Measurements from ENCODE around the gene PAF1. TPM values are rescaled to one million over a fixed set of nuclear protein-coding genes. Genes with fewer than 3 reads are reported as not detected.

PAF1 gene
- total RNA-seq, 1 experiment from 2014 or later: 38.0 TPM

DNA sequence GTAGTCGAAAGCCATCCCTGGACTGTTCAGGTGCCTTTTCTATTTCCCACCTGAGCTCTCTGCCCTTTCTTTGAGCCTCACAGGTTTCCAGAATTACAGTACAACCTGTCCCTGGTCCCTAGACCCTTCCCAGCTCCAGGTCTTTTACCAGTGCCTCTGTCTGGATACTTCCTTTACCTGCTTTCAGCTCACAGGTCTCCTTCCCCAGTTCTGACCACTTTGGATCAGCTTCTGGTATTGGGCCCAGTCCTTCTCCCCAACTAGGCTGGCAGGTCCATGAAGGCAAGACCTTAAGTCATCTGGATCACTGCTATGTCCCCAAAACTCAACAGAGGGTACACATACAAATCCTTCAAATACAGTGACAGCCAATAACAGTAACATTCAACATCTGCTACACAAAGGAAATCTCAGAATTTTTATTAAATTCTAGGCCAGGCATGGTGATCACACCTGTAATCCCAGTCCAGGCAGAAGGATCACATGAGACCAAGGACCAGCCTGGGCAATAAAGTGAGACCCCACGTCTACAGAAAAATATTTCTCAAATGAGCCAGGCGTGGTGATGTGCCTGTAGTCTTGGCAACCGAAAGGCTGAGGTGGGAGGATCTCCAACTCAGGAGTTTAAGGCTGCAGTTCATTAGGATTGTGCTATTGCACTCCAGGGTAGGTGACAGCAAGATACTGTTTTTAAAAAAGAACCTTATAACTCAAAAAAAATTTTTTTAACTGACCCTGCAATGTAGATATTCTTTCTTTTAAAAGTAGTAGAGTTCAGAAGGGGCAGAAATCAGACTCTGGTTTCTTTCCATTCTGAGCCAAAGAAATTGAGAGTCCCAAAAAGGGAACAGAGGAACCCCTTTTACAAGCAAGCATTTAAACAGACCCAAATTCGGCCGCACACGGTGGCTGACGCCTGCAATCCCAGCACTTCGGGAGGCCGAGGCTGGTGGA is 43.5 kb upstream of the PAF1 start:
- H3K36me3 Mint-ChIP-seq (ENCODE audit: insufficient read depth in 1 of 3, low read depth in 3 of 3): peaks cover 32 to 40% (median 37%) of the 10 kb centered on the region in 3 experiments
- peaks cover 0 to 7% of the 10 kb centered on the region in 2 experiments; a peak in 2 of 5 replicates for H3K9me3 Mint-ChIP-seq
- H3K4me1 Mint-ChIP-seq: peaks cover 35 to 43% of the 10 kb centered on the region in 2 experiments
- Histone ChIP-seq H4K5ac (ENCODE audit: insufficient read length, low read depth, low read length) (no peak overlapping the region), H2BK120ac (ENCODE audit: low read depth, low read length, poor library complexity, severe bottlenecking) (no peak overlapping the region), H3K9ac (ENCODE audit: extremely low read depth, insufficient read length, low read length) (peak overlapping the region; percentile 43), H3K9me3 (ENCODE audit: control insufficient read depth, low read depth, low read length) (no peaks in the 10 kb centered on the region), H2BK5ac (ENCODE audit: insufficient read length, low read length) (no peak overlapping the region), H4K91ac (ENCODE audit: insufficient read length, low read depth, low read length) (no peak overlapping the region), H3T11ph (ENCODE audit: low read length) (no peak overlapping the region), H2AFZ (ENCODE audit: low read length) (no peak overlapping the region), H2BK12ac (ENCODE audit: insufficient read length, low read depth, low read length) (no peak overlapping the region), H3K4me1 (ENCODE audit: insufficient read depth, low read length) (no peaks in the 10 kb centered on the region), H3K14ac (ENCODE audit: insufficient read depth, low read length) (no peak overlapping the region), H3K18ac (ENCODE audit: insufficient read length, low read depth, low read length) (no peak overlapping the region), H2BK20ac (ENCODE audit: low read depth, low read length, poor library complexity, severe bottlenecking) (no peak overlapping the region), H2BK15ac (ENCODE audit: low read depth, low read length) (no peak overlapping the region), H3K27ac (ENCODE audit: insufficient read length, low read depth, low read length) (peak overlapping the region; percentile 51), H3K23me2 (ENCODE audit: insufficient read length, low read depth, low read length, poor library complexity, severe bottlenecking) (peaks cover 10% of the 10 kb centered on the region), H3K79me1 (ENCODE audit: insufficient read depth, low read depth, low read length, poor library complexity, severe bottlenecking) (peaks cover 9% of the 10 kb centered on the region), H3K27me3 (ENCODE audit: insufficient read depth, low read length) (no peaks in the 10 kb centered on the region), H3K4me2 (ENCODE audit: insufficient read depth, insufficient read length, low read length) (peak overlapping the region; percentile 75), H3K56ac (ENCODE audit: insufficient read length, low read depth, low read length) (no peak overlapping the region), H4K8ac (replicated peaks; ENCODE audit: insufficient read length, low read depth, low read length) (no peak overlapping the region), H3K79me2 (ENCODE audit: insufficient read depth, low read length) (peaks cover 6% of the 10 kb centered on the region; the same call in 1 of the 2 replicates), H4K20me1 (ENCODE audit: control insufficient read depth, insufficient read depth, insufficient read length) (no peaks in the 10 kb centered on the region), H3K23ac (ENCODE audit: insufficient read length, low read depth, low read length) (no peak overlapping the region), H3K4ac (ENCODE audit: low read depth, low read length) (no peak overlapping the region), H2AK5ac (ENCODE audit: insufficient read length, low read length) (no peak overlapping the region)
- TF ChIP-seq, protein P1, sequence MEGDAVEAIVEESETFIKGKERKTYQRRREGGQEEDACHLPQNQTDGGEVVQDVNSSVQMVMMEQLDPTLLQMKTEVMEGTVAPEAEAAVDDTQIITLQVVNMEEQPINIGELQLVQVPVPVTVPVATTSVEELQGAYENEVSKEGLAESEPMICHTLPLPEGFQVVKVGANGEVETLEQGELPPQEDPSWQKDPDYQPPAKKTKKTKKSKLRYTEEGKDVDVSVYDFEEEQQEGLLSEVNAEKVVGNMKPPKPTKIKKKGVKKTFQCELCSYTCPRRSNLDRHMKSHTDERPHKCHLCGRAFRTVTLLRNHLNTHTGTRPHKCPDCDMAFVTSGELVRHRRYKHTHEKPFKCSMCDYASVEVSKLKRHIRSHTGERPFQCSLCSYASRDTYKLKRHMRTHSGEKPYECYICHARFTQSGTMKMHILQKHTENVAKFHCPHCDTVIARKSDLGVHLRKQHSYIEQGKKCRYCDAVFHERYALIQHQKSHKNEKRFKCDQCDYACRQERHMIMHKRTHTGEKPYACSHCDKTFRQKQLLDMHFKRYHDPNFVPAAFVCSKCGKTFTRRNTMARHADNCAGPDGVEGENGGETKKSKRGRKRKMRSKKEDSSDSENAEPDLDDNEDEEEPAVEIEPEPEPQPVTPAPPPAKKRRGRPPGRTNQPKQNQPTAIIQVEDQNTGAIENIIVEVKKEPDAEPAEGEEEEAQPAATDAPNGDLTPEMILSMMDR (conservative IDR thresholded peaks at IDR 0.05): no peak
- DNase-seq: no peak
- WGBS (ENCODE audit: extremely low coverage, insufficient read length, low lambda C conversion rate): no CpG with 5 or more reads among the region's 10 CpGs
- peaks cover 5% of the 10 kb centered on the region for H3K27me3 Mint-ChIP-seq (ENCODE audit: low read depth)
- H3K4me3 Mint-ChIP-seq: peak overlapping the region; percentile 98 to 100
- peak overlapping the region; percentile 75 to 92 (median 87); a peak in 6 of 7 replicates for H3K27ac Mint-ChIP-seq
